ENCODE results near the gene RTL1. TPM values are rescaled to one million over a fixed set of nuclear protein-coding genes. Genes with fewer than 3 reads are reported as not detected.

RTL1 gene
- total and polyA plus RNA-seq, 2 of the 13 experiments (the other 11 are each of a cell fraction or from before 2014, with no cell fraction given), result not detected

GRCh38 chr14:100882026-100882967, 21.2 kb downstream of the RTL1 start:
- Histone ChIP-seq H3K4me3 (replicated peaks in 1 of 3; ENCODE audit: insufficient read depth in 1 of 3, low read depth in 2 of 3, low read length in 3 of 3) (no peak overlapping the region), H3K36me3 (replicated peaks in 1 of 2; ENCODE audit: control insufficient read depth in 1 of 2, insufficient read depth in 2 of 2, low read length in 2 of 2) (no peaks in the 10 kb centered on the region), H3K4me2 (ENCODE audit: low read depth, low read length) (no peak overlapping the region), H4K20me1 (ENCODE audit: insufficient read depth, low read length) (no peaks in the 10 kb centered on the region), H3K9me3 (ENCODE audit: low read length) (no peaks in the 10 kb centered on the region), H3K9ac (ENCODE audit: insufficient read depth, low read depth, low read length) (no peak overlapping the region), H3K27me3 (ENCODE audit: control insufficient read depth in 1 of 2, insufficient read depth in 2 of 2, low read length in 2 of 2) (peaks cover 1 to 20% of the 10 kb centered on the region in 2 experiments; a peak in 4 of 5 replicates), H2AFZ (ENCODE audit: low read length) (no peak overlapping the region), H3K4me1 (ENCODE audit: insufficient read depth, low read length) (peaks cover 19% of the 10 kb centered on the region), H3K79me2 (ENCODE audit: insufficient read depth, low read length) (no peaks in the 10 kb centered on the region), H3K27ac (ENCODE audit: extremely low read length, insufficient read depth, low read length) (no peak overlapping the region)
- no peak for ATAC-seq
- no TSS peak for BruUV-seq (replicated peaks)
- intact Hi-C loops (cut with micrococcal nuclease; ENCODE audit: unreplicated experiment), result no loop called here
- no peak for DNase-seq (ENCODE audit: low spot score)
- WGBS (ENCODE audit: low lambda C conversion rate), result 73% methylated on average over 49 of the region's 49 CpGs
- in situ Hi-C loops (cut with HindIII; ENCODE audit: extremely low pct_ligation_motif_present, low pct_unique_long_range_greater_than_20kb), result no loop called here
- no peak for FAIRE-seq
- no peak for TF ChIP-seq ZNF605 (CRISPR knock-in tag; IDR thresholded peaks at IDR 0.05)
- TF ChIP-seq IKZF1 (IDR thresholded peaks at IDR 0.05), result no peak
- TF ChIP-seq ZNF567 (CRISPR knock-in tag; IDR thresholded peaks at IDR 0.05; ENCODE audit: borderline replicate concordance), result no peak
- TF ChIP-seq FOSL1 (CRISPR knock-in tag; IDR thresholded peaks at IDR 0.05; ENCODE audit: borderline replicate concordance), result no peak
- no peak for TF ChIP-seq ZNF724P (CRISPR knock-in tag; IDR thresholded peaks at IDR 0.05; ENCODE audit: borderline replicate concordance)
- TF ChIP-seq PRDM4 (CRISPR knock-in tag; IDR thresholded peaks at IDR 0.05; ENCODE audit: borderline replicate concordance), result no peak
- TF ChIP-seq ONECUT2 (CRISPR knock-in tag; IDR thresholded peaks at IDR 0.05), result no peak
- TF ChIP-seq KDM5A (IDR thresholded peaks at IDR 0.05; ENCODE audit: borderline replicate concordance, low read length), result no peak
- TF ChIP-seq RAD21 (CRISPR knock-in tag; IDR thresholded peaks at IDR 0.05), result no peak
- TF ChIP-seq HMGXB4 (CRISPR knock-in tag; IDR thresholded peaks at IDR 0.05; ENCODE audit: borderline replicate concordance in 1 of 2, low read depth in 1 of 2), result no peak
- no peak for TF ChIP-seq ZBTB39 (CRISPR knock-in tag; IDR thresholded peaks at IDR 0.05)
- ChIA-PET CTCF (ENCODE audit: low intra/inter-chr PET ratio, low total read pairs) (no interaction called here), POLR2A (no interaction called here)
